CD14-positive monocyte (primary cell): ENCODE results near the gene EXOC4. TPM values are rescaled to one million over a fixed set of nuclear protein-coding genes. Genes with fewer than 3 reads are reported as not detected.

Source experiments
- DNase-seq, 3 donors: peaks; one replicate each; pipeline ENCODE4 v3.0.0-alpha.2; 2011 to 2022
- H2AFZ ChIP-seq: 2 replicates; pipeline ENCODE4 v1.6.0; 2012; ENCODE audit warnings: mild to moderate bottlenecking, low read depth, low read length, inconsistent platforms; ENCODE audit not compliant: insufficient read depth, poor library complexity, severe bottlenecking
- H3K27ac ChIP-seq, 2 donors: 1 replicate in 1 of 2; 2 replicates in 1 of 2; pipeline ENCODE4 v1.5.1; 2012 to 2013; ENCODE audit warnings: low read length in 2 of 2, control low read depth in 1 of 2, inconsistent platforms in 1 of 2, low read depth in 1 of 2, mild to moderate bottlenecking in 1 of 2
- H3K27me3 ChIP-seq, 2 donors: one replicate each; pipeline versions ENCODE4 v1.6.0 to v1.6.1; 2011 to 2013; ENCODE audit warnings: low read length in 2 of 2; ENCODE audit not compliant: control insufficient read depth in 2 of 2, insufficient read depth in 2 of 2
- H3K36me3 ChIP-seq, 2 donors: replicated peaks in 1 of 2; 1 replicate in 1 of 2; 2 replicates in 1 of 2; pipeline versions ENCODE4 v1.5.1 to v1.6.1; 2012 to 2013; ENCODE audit warnings: low read length in 2 of 2, control low read depth in 1 of 2, inconsistent platforms in 1 of 2, mild to moderate bottlenecking in 1 of 2; ENCODE audit not compliant: insufficient read depth in 2 of 2, control insufficient read depth in 1 of 2
- H3K4me1 ChIP-seq, 2 donors: 1 replicate in 1 of 2; 2 replicates in 1 of 2; pipeline versions ENCODE4 v1.5.1 to v1.6.1; 2012 to 2013; ENCODE audit warnings: low read length in 2 of 2, control low read depth in 1 of 2, inconsistent platforms in 1 of 2, mild to moderate bottlenecking in 1 of 2, moderate library complexity in 1 of 2; ENCODE audit not compliant: insufficient read depth in 2 of 2, control insufficient read depth in 1 of 2
- H3K4me2 ChIP-seq: replicated peaks from 2 replicates; pipeline ENCODE3; 2012; ENCODE audit warnings: low read length, moderate library complexity, mild to moderate bottlenecking; ENCODE audit not compliant: poor library complexity, severe bottlenecking; ENCODE audit errors: extremely low read depth
- H3K4me3 ChIP-seq, 3 experiments: fragments of 200-600 bp in 1 of 3; sonication (generic) in 1 of 3; replicated peaks in 1 of 3; 1 replicate in 2 of 3; 2 replicates in 1 of 3; pipeline ENCODE4 v1.5.1; 2011 to 2013; ENCODE audit warnings: low read length in 3 of 3, mild to moderate bottlenecking in 3 of 3, control low read depth in 2 of 3, low read depth in 2 of 3, inconsistent platforms in 1 of 3, moderate library complexity in 1 of 3
- H3K79me2 ChIP-seq: 2 replicates; pipeline ENCODE4 v1.6.0; 2012; ENCODE audit warnings: mild to moderate bottlenecking, control low read depth, inconsistent platforms, low read length, moderate library complexity; ENCODE audit not compliant: insufficient read depth
- H3K9ac ChIP-seq: 2 replicates; pipeline ENCODE4 v1.6.0; 2017; ENCODE audit warnings: low read length, mild to moderate bottlenecking; ENCODE audit not compliant: insufficient read depth, poor library complexity, severe bottlenecking
- H3K9me3 ChIP-seq, 2 donors: replicated peaks in 1 of 2; 1 replicate in 1 of 2; 2 replicates in 1 of 2; pipeline versions ENCODE4 v1.5.1 to v1.6.1; 2012 to 2013; ENCODE audit warnings: low read length in 2 of 2, control low read depth in 1 of 2; ENCODE audit not compliant: control insufficient read depth in 1 of 2, insufficient read depth in 1 of 2
- H4K20me1 ChIP-seq: 2 replicates; pipeline ENCODE4 v1.6.0; 2012; ENCODE audit warnings: mild to moderate bottlenecking, low read length, control low read depth, moderate library complexity; ENCODE audit not compliant: insufficient read depth
- H3K27ac Mint-ChIP-seq, 7 donors: one replicate each; pipeline ENCODE4 v1.8.0; 2020; ENCODE audit warnings: mild to moderate bottlenecking in 7 of 7, mixed read lengths in 7 of 7, moderate library complexity in 6 of 7, inconsistent platforms in 2 of 7
- H3K27me3 Mint-ChIP-seq, 3 donors: one replicate each; pipeline ENCODE4 v1.8.0; 2021 to 2022; ENCODE audit warnings: low read depth in 3 of 3, mild to moderate bottlenecking in 3 of 3, mixed read lengths in 3 of 3, moderate library complexity in 3 of 3, inconsistent platforms in 1 of 3
- H3K36me3 Mint-ChIP-seq, 2 donors: one replicate each; pipeline ENCODE4 v1.8.0; 2020; ENCODE audit warnings: mixed read lengths in 2 of 2, inconsistent platforms in 1 of 2, mild to moderate bottlenecking in 1 of 2
- H3K4me1 Mint-ChIP-seq: one replicate; pipeline ENCODE4 v1.8.0; 2020; ENCODE audit warnings: mild to moderate bottlenecking, mixed read lengths
- H3K4me3 Mint-ChIP-seq, 2 donors: one replicate each; pipeline ENCODE4 v1.8.0; 2020; ENCODE audit warnings: mild to moderate bottlenecking in 2 of 2, mixed read lengths in 2 of 2, moderate library complexity in 1 of 2
- H3K9me3 Mint-ChIP-seq, 7 donors: one replicate each; pipeline ENCODE4 v1.8.0; 2020 to 2022; ENCODE audit warnings: mixed read lengths in 7 of 7, mild to moderate bottlenecking in 6 of 7, moderate library complexity in 6 of 7, inconsistent platforms in 2 of 7
- WGBS: methylation state at CpG from one replicate; pipeline ENCODE4 v1.1.5; 2013; ENCODE audit warnings: missing lambda C conversion rate; ENCODE audit not compliant: insufficient coverage; 5-methylcytosine and 5-hydroxymethylcytosine counted together
- intact Hi-C, 2 donors: fragments of 100-400 bp; cut with micrococcal nuclease; formaldehyde crosslinking; loops; one replicate each; pipeline versions ENCODE4 v1.15.0 to v1.15.1; 2023
- polyA plus RNA-seq, 3 donors: library from polyadenylated mRNA; depleted of rRNA in 1 of 3; unstranded in 2 of 3; stranded (reverse) in 1 of 3; fragments of 300-500 nt in 2 of 3; fragments of >200 nt in 1 of 3; fragmentation: Illumina TruSeq in 2 of 3; gene quantifications; 1 replicate in 2 of 3; 2 replicates in 1 of 3; pipeline ENCODE4 v1.2.3, GENCODE V29; 2012 to 2021
- TF ChIP-seq, protein P1 (sequence below): fragments of 200-600 bp; IDR thresholded peaks from one replicate; pipeline ENCODE4 v1.8.0; 2022; ENCODE audit warnings: antibody characterized with exemption, mild to moderate bottlenecking

EXOC4 gene
- polyA plus RNA-seq, 3 donors: 20.6 to 22.3 (median 22.3) TPM

- DNase-seq: no peak
- Histone ChIP-seq H3K4me3 (no peak overlapping the region), H4K20me1 (no peaks in the 10 kb centered on the region), H3K27ac (no peak overlapping the region), H2AFZ (no peak overlapping the region), H3K79me2 (no peaks in the 10 kb centered on the region), H3K9ac (no peak overlapping the region), H3K36me3 (peaks cover 9 to 46% of the 10 kb centered on the region in 2 donors), H3K27me3 (no peaks in the 10 kb centered on the region), H3K4me1 (no peaks in the 10 kb centered on the region), H3K9me3 (no peaks in the 10 kb centered on the region), H3K4me2 (no peak overlapping the region)
- Mint-ChIP-seq H3K9me3 (peaks cover 0 to 3% (median 0%) of the 10 kb centered on the region in 7 donors), H3K36me3 (peaks cover 40 to 50% of the 10 kb centered on the region in 2 donors), H3K27ac (no peak overlapping the region), H3K27me3 (peaks cover 0 to 2% (median 0%) of the 10 kb centered on the region in 3 donors), H3K4me3 (no peak overlapping the region), H3K4me1 (peaks cover 9% of the 10 kb centered on the region)
- TF ChIP-seq, protein P1, sequence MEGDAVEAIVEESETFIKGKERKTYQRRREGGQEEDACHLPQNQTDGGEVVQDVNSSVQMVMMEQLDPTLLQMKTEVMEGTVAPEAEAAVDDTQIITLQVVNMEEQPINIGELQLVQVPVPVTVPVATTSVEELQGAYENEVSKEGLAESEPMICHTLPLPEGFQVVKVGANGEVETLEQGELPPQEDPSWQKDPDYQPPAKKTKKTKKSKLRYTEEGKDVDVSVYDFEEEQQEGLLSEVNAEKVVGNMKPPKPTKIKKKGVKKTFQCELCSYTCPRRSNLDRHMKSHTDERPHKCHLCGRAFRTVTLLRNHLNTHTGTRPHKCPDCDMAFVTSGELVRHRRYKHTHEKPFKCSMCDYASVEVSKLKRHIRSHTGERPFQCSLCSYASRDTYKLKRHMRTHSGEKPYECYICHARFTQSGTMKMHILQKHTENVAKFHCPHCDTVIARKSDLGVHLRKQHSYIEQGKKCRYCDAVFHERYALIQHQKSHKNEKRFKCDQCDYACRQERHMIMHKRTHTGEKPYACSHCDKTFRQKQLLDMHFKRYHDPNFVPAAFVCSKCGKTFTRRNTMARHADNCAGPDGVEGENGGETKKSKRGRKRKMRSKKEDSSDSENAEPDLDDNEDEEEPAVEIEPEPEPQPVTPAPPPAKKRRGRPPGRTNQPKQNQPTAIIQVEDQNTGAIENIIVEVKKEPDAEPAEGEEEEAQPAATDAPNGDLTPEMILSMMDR: no peak
- no CpG with 5 or more reads among the region's 1 CpG for WGBS
- intact Hi-C loops: no loop called here
These were observed 29.2 kb downstream of the EXOC4 start for GRCh38 chr7:133282094-133282493.

GRCh38 chr7:133284092-133284491 is 31.2 kb downstream of the EXOC4 start:
- H3K79me2 ChIP-seq: no peaks in the 10 kb centered on the region
- no peak overlapping the region for H3K27ac ChIP-seq
- H3K27me3 ChIP-seq: no peaks in the 10 kb centered on the region
- TF ChIP-seq, protein P1: no peak
- H4K20me1 ChIP-seq: no peaks in the 10 kb centered on the region
- Mint-ChIP-seq H3K27me3 (peaks cover 0 to 3% (median 0%) of the 10 kb centered on the region in 3 donors), H3K9me3 (no peaks in the 10 kb centered on the region), H3K36me3 (peaks cover 37 to 47% of the 10 kb centered on the region in 2 donors), H3K27ac (no peak overlapping the region), H3K4me3 (no peak overlapping the region), H3K4me1 (peaks cover 9% of the 10 kb centered on the region)
- no peak overlapping the region for H2AFZ ChIP-seq
- H3K4me1 ChIP-seq: no peaks in the 10 kb centered on the region
- H3K4me3 ChIP-seq: no peak overlapping the region
- WGBS: no CpG with 5 or more reads among the region's 2 CpGs
- no peak overlapping the region for H3K9ac ChIP-seq
- intact Hi-C loops: no loop called here
- no peak for DNase-seq
- no peaks in the 10 kb centered on the region for H3K9me3 ChIP-seq
- no peak overlapping the region for H3K4me2 ChIP-seq
- peaks cover 11 to 38% of the 10 kb centered on the region in 2 donors for H3K36me3 ChIP-seq
